ENCODE measurements around the gene PDE11A.
"Not testable (repeated sequence)": the region's sequence is repeated elsewhere in the genome, so short reads cannot be mapped to it uniquely, and the experiment has no call there.

The PDE11A gene

GRCh38 chr2:177883177-177883576, 189.4 kb downstream of the PDE11A start:
- DNase-seq (ENCODE audit: low spot score), result no peak
- no peak for FAIRE-seq

- no peak for FAIRE-seq
- DNase-seq (ENCODE audit: low spot score), result no peak
These were observed 190.1 kb downstream of the PDE11A start for GRCh38 chr2:177882501-177882900.

GRCh38 chr2:177881921-177882320, 190.7 kb downstream of the PDE11A start:
- FAIRE-seq, result no peak
- no peak for DNase-seq (ENCODE audit: low spot score)

GRCh38 chr2:177881008-177881747, 191.4 kb downstream of the PDE11A start:
- no peak for DNase-seq (ENCODE audit: low spot score)
- no peak for FAIRE-seq

- DNase-seq (ENCODE audit: low spot score) (no peak), FAIRE-seq (no peak)
These were observed 192.3 kb downstream of the PDE11A start for GRCh38 chr2:177880285-177880684.

- FAIRE-seq (no peak), DNase-seq (ENCODE audit: low spot score) (no peak)
These were observed 195.6 kb downstream of the PDE11A start for GRCh38 chr2:177876950-177877349.

- no peak for FAIRE-seq
- no peak for DNase-seq (ENCODE audit: low spot score)
These were observed 197.9 kb downstream of the PDE11A start for GRCh38 chr2:177874686-177875085.

- no peak for DNase-seq (ENCODE audit: low spot score)
- FAIRE-seq, result no peak
These were observed 198.7 kb downstream of the PDE11A start for GRCh38 chr2:177873915-177874314.

- FAIRE-seq (no peak), DNase-seq (ENCODE audit: low spot score) (no peak)
These were observed 200.3 kb downstream of the PDE11A start for GRCh38 chr2:177872286-177872685.

GRCh38 chr2:177869912-177870311, 202.7 kb downstream of the PDE11A start:
- FAIRE-seq (no peak), DNase-seq (ENCODE audit: low spot score) (no peak)

GRCh38 chr2:177869209-177869608, 203.4 kb downstream of the PDE11A start:
- no peak for FAIRE-seq
- no peak for DNase-seq (ENCODE audit: low spot score)

- DNase-seq (ENCODE audit: low spot score), result no peak
- FAIRE-seq, result no peak
These were observed 203.8 kb downstream of the PDE11A start for GRCh38 chr2:177868806-177869205.

GRCh38 chr2:177857538-177857937, 215.0 kb downstream of the PDE11A start:
- DNase-seq (ENCODE audit: low spot score) (no peak), FAIRE-seq (no peak)

- DNase-seq (ENCODE audit: low spot score) (no peak), FAIRE-seq (no peak)
These were observed 220.2 kb downstream of the PDE11A start for GRCh38 chr2:177852389-177852788.

- FAIRE-seq (no peak), DNase-seq (ENCODE audit: low spot score) (no peak)
These were observed 229.4 kb downstream of the PDE11A start for GRCh38 chr2:177843188-177843587.

GRCh38 chr2:177842243-177842642, 230.3 kb downstream of the PDE11A start:
- DNase-seq (ENCODE audit: low spot score) (no peak), FAIRE-seq (no peak)

- DNase-seq (ENCODE audit: low spot score); FAIRE-seq: not testable (repeated sequence)
These were observed 237.0 kb downstream of the PDE11A start for GRCh38 chr2:177835418-177836204.

- DNase-seq (ENCODE audit: low spot score) (no peak), FAIRE-seq (no peak)
These were observed 239.8 kb downstream of the PDE11A start for GRCh38 chr2:177832611-177833433.

GRCh38 chr2:177830881-177831386, 241.6 kb downstream of the PDE11A start:
- FAIRE-seq (no peak), DNase-seq (ENCODE audit: low spot score) (no peak)

- no peak for FAIRE-seq
- DNase-seq (ENCODE audit: low spot score), result no peak
These were observed 244.0 kb downstream of the PDE11A start for GRCh38 chr2:177828557-177828956.

- no peak for FAIRE-seq
- no peak for DNase-seq (ENCODE audit: low spot score)
These were observed 245.7 kb downstream of the PDE11A start for GRCh38 chr2:177826897-177827296.

GRCh38 chr2:177822941-177823340, 249.6 kb downstream of the PDE11A start:
- FAIRE-seq (no peak), DNase-seq (ENCODE audit: low spot score) (no peak)

Data from RCC 7860 (cell line).